Measurements from ENCODE around the gene NEB. TPM values are rescaled to one million over a fixed set of nuclear protein-coding genes. Genes with fewer than 3 reads are reported as not detected.

The NEB gene
- polyA plus RNA-seq, 4 donors, result 0.36 to 16.1 (median 1.2) TPM

DNA sequence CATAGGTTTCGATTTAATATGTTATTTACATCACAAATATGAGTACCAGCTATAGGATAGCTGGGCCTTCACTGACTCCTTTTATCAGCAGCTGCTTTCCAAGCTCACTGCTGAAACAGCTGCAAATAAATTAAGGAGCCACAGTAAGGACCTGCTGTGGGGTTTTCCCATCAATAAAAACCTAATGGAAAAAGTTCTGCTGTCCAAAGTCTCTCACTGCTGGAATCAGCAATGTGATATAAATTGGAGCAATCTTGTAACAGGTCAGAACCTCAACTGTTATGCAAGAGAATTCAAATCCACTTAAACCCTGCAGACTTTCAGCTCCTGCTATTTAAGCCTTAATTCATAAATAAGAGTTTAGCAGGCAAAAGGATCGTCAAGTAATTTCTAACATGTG, 61.3 kb downstream of the NEB start:
- Histone ChIP-seq H3K9me3 (ENCODE audit: control insufficient read depth in 2 of 2, insufficient read depth in 1 of 2, low read depth in 1 of 2, low read length in 1 of 2) (no peaks in the 10 kb centered on the region), H3K4me1 (ENCODE audit: control insufficient read depth in 3 of 3, insufficient read depth in 2 of 3, low read depth in 1 of 3, low read length in 2 of 3) (no peaks in the 10 kb centered on the region), H3K27ac (ENCODE audit: low read depth in 1 of 3, low read length in 2 of 3) (no peak overlapping the region), H3K27me3 (ENCODE audit: control insufficient read depth in 3 of 3, insufficient read depth in 3 of 3, low read length in 3 of 3) (no peaks in the 10 kb centered on the region), H3K4me3 (ENCODE audit: low read depth in 1 of 3, low read length in 3 of 3) (no peak overlapping the region), H3K36me3 (ENCODE audit: control insufficient read depth in 3 of 3, insufficient read depth in 2 of 3, low read depth in 1 of 3, low read length in 3 of 3) (no peaks in the 10 kb centered on the region)
- whole genome bisulfite sequencing, 3 donors, result 25 to 54% (median 46%) methylated on average over 2 of the region's 2 CpGs
- FAIRE-seq (no peak), DNase-seq (peak in 1 of 2 donors; percentile 31)

DNA sequence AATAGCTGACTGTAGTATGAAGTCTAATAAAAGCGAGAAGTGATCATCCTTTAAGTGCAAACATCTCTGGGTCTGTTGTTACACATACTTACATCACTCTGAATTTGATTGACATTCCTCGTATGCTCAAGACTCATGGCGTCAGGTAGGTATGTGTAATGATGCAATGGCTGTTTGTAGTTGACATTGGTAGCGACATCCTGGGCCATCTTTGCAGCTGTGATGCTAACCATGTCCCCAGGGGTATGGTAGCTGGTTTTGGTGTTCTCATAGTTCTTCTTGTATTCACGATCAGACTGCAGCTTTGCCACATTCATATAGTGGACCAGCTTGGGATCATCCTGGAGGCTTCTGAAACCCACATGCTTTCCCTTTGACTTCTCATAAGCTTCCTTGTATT, 62.0 kb downstream of the NEB start:
- Histone ChIP-seq H3K36me3 (ENCODE audit: control insufficient read depth in 3 of 3, insufficient read depth in 2 of 3, low read depth in 1 of 3, low read length in 3 of 3) (no peaks in the 10 kb centered on the region), H3K9me3 (ENCODE audit: control insufficient read depth in 2 of 2, insufficient read depth in 1 of 2, low read depth in 1 of 2, low read length in 1 of 2) (no peaks in the 10 kb centered on the region), H3K4me3 (ENCODE audit: low read depth in 1 of 3, low read length in 3 of 3) (no peak overlapping the region), H3K4me1 (ENCODE audit: control insufficient read depth in 3 of 3, insufficient read depth in 2 of 3, low read depth in 1 of 3, low read length in 2 of 3) (no peaks in the 10 kb centered on the region), H3K27ac (ENCODE audit: low read depth in 1 of 3, low read length in 2 of 3) (no peak overlapping the region), H3K27me3 (ENCODE audit: control insufficient read depth in 3 of 3, insufficient read depth in 3 of 3, low read length in 3 of 3) (no peaks in the 10 kb centered on the region)
- FAIRE-seq, result no peak
- no peak for DNase-seq
- WGBS, 3 donors, result 86 to 92% (median 91%) methylated on average over 5 of the region's 5 CpGs

GRCh38 chr2:151670846-151671597, 63.3 kb downstream of the NEB start:
- Histone ChIP-seq H3K9me3 (ENCODE audit: control insufficient read depth in 2 of 2, insufficient read depth in 1 of 2, low read depth in 1 of 2, low read length in 1 of 2) (no peaks in the 10 kb centered on the region), H3K4me3 (ENCODE audit: low read depth in 1 of 3, low read length in 3 of 3) (no peak overlapping the region), H3K4me1 (ENCODE audit: control insufficient read depth in 3 of 3, insufficient read depth in 2 of 3, low read depth in 1 of 3, low read length in 2 of 3) (no peaks in the 10 kb centered on the region), H3K27me3 (ENCODE audit: control insufficient read depth in 3 of 3, insufficient read depth in 3 of 3, low read length in 3 of 3) (no peaks in the 10 kb centered on the region), H3K36me3 (ENCODE audit: control insufficient read depth in 3 of 3, insufficient read depth in 2 of 3, low read depth in 1 of 3, low read length in 3 of 3) (no peaks in the 10 kb centered on the region), H3K27ac (ENCODE audit: low read depth in 1 of 3, low read length in 2 of 3) (no peak overlapping the region)
- FAIRE-seq (no peak), DNase-seq (no peak)
- WGBS, 3 donors, result 88 to 95% (median 90%) methylated on average over 9 of the region's 9 CpGs

DNA sequence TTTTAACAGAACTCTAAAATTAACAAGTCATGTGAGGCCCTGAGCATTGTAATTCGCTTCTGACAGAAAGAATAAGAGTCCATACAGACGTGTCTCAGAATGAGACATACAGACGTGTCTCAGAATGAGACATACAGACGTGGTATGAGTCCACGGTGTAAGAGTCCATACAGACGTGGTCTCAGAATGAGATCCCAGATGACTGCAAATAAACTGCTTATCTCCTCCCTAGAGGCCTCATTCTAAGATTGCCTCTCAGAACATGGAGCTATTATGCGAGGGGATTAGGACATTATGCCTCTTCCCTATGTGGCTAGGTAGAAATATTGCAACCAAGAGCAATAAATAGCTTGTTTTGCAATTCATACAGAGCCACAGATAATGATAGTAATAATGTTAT, 63.9 kb downstream of the NEB start:
- Histone ChIP-seq H3K4me3 (ENCODE audit: low read depth in 1 of 3, low read length in 3 of 3) (no peak overlapping the region), H3K27me3 (ENCODE audit: control insufficient read depth in 3 of 3, insufficient read depth in 3 of 3, low read length in 3 of 3) (no peaks in the 10 kb centered on the region), H3K9me3 (ENCODE audit: control insufficient read depth in 2 of 2, insufficient read depth in 1 of 2, low read depth in 1 of 2, low read length in 1 of 2) (no peaks in the 10 kb centered on the region), H3K27ac (ENCODE audit: low read depth in 1 of 3, low read length in 2 of 3) (no peak overlapping the region), H3K36me3 (ENCODE audit: control insufficient read depth in 3 of 3, insufficient read depth in 2 of 3, low read depth in 1 of 3, low read length in 3 of 3) (no peaks in the 10 kb centered on the region), H3K4me1 (ENCODE audit: control insufficient read depth in 3 of 3, insufficient read depth in 2 of 3, low read depth in 1 of 3, low read length in 2 of 3) (no peaks in the 10 kb centered on the region)
- 63 to 79% (median 76%) methylated on average over 7 of the region's 7 CpGs for WGBS, 3 donors
- peak in 1 of 2 donors; percentile 34 for DNase-seq
- FAIRE-seq, result no peak

DNA sequence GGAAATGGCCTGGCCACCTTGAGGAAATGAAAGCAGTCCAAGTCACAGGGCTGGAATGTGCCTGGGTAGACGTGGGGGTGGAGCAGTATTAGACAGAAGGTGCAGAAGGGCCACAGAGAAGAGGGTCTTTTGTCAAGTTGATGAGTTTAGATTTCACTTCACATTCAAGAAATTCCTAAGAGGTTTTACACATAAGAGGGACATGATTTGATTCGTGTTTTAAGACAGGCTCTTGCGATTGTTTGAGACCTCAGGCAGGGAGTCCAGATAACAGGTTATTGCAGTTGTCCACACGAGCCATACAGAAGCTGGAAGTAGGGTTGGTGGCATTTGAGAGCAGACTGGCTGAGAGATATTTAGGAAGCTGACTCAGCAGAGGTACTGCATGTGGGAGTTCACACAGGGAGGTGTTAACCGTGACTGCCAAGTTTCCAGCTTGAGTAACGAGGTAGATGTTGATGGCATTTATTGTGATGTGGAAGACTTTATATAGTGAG, 64.6 kb downstream of the NEB start:
- 61 to 69% (median 64%) methylated on average over 6 of the region's 6 CpGs for WGBS, 3 donors
- Histone ChIP-seq H3K27ac (ENCODE audit: low read depth in 1 of 3, low read length in 2 of 3) (peak overlapping the region in 1 of 3 donors; percentile 0), H3K36me3 (ENCODE audit: control insufficient read depth in 3 of 3, insufficient read depth in 2 of 3, low read depth in 1 of 3, low read length in 3 of 3) (no peaks in the 10 kb centered on the region), H3K4me1 (ENCODE audit: control insufficient read depth in 3 of 3, insufficient read depth in 2 of 3, low read depth in 1 of 3, low read length in 2 of 3) (no peaks in the 10 kb centered on the region), H3K9me3 (ENCODE audit: control insufficient read depth in 2 of 2, insufficient read depth in 1 of 2, low read depth in 1 of 2, low read length in 1 of 2) (no peaks in the 10 kb centered on the region), H3K27me3 (ENCODE audit: control insufficient read depth in 3 of 3, insufficient read depth in 3 of 3, low read length in 3 of 3) (no peaks in the 10 kb centered on the region), H3K4me3 (ENCODE audit: low read depth in 1 of 3, low read length in 3 of 3) (no peak overlapping the region)
- DNase-seq, result peak in 1 of 2 donors; percentile 17
- no peak for FAIRE-seq

GRCh38 chr2:151668737-151669136, 65.5 kb downstream of the NEB start:
- Histone ChIP-seq H3K4me1 (ENCODE audit: control insufficient read depth in 3 of 3, insufficient read depth in 2 of 3, low read depth in 1 of 3, low read length in 2 of 3) (no peaks in the 10 kb centered on the region), H3K27me3 (ENCODE audit: control insufficient read depth in 3 of 3, insufficient read depth in 3 of 3, low read length in 3 of 3) (no peaks in the 10 kb centered on the region), H3K9me3 (ENCODE audit: control insufficient read depth in 2 of 2, insufficient read depth in 1 of 2, low read depth in 1 of 2, low read length in 1 of 2) (no peaks in the 10 kb centered on the region), H3K4me3 (ENCODE audit: low read depth in 1 of 3, low read length in 3 of 3) (no peak overlapping the region), H3K36me3 (ENCODE audit: control insufficient read depth in 3 of 3, insufficient read depth in 2 of 3, low read depth in 1 of 3, low read length in 3 of 3) (no peaks in the 10 kb centered on the region), H3K27ac (ENCODE audit: low read depth in 1 of 3, low read length in 2 of 3) (no peak overlapping the region)
- no peak for DNase-seq
- FAIRE-seq, result no peak
- 94 to 96% (median 95%) methylated on average over 5 of the region's 5 CpGs for WGBS, 3 donors

GRCh38 chr2:151665959-151666358, 68.3 kb downstream of the NEB start:
- Histone ChIP-seq H3K36me3 (ENCODE audit: control insufficient read depth in 3 of 3, insufficient read depth in 2 of 3, low read depth in 1 of 3, low read length in 3 of 3) (no peaks in the 10 kb centered on the region), H3K9me3 (ENCODE audit: control insufficient read depth in 2 of 2, insufficient read depth in 1 of 2, low read depth in 1 of 2, low read length in 1 of 2) (no peaks in the 10 kb centered on the region), H3K4me3 (ENCODE audit: low read depth in 1 of 3, low read length in 3 of 3) (no peak overlapping the region), H3K4me1 (ENCODE audit: control insufficient read depth in 3 of 3, insufficient read depth in 2 of 3, low read depth in 1 of 3, low read length in 2 of 3) (no peaks in the 10 kb centered on the region), H3K27me3 (ENCODE audit: control insufficient read depth in 3 of 3, insufficient read depth in 3 of 3, low read length in 3 of 3) (no peaks in the 10 kb centered on the region), H3K27ac (ENCODE audit: low read depth in 1 of 3, low read length in 2 of 3) (no peak overlapping the region)
- FAIRE-seq, result no peak
- 90% methylated on average over 3 of the region's 3 CpGs for WGBS, 3 donors
- no peak for DNase-seq

DNA sequence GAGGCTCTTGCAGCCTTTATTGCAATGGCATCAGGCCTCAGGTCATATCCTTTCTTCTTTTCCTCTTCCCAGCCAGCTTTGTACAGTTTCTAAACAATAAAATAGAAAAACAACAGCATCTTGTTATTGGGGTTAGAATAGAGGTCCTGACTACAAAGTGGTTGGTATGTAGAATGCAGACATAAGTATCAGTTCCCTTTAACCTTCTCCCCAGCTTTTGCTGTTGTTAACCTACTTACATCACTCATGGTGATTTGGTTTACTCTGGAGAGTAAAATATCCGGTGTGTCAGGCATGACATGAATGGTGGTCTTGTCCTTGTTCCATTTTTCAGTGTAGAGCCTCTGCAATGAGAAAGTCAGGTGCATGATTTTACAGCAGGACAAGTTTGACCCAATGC, 69.8 kb downstream of the NEB start:
- H3K36me3 ChIP-seq (ENCODE audit: control insufficient read depth in 3 of 3, insufficient read depth in 2 of 3, low read depth in 1 of 3, low read length in 3 of 3), result no peaks in the 10 kb centered on the region
- H3K4me3 ChIP-seq (ENCODE audit: low read depth in 1 of 3, low read length in 3 of 3), result no peak overlapping the region
- H3K4me1 ChIP-seq (ENCODE audit: control insufficient read depth in 3 of 3, insufficient read depth in 2 of 3, low read depth in 1 of 3, low read length in 2 of 3), result no peaks in the 10 kb centered on the region
- DNase-seq, result no peak
- FAIRE-seq, result no peak
- H3K9me3 ChIP-seq (ENCODE audit: control insufficient read depth in 2 of 2, insufficient read depth in 1 of 2, low read depth in 1 of 2, low read length in 1 of 2), result no peaks in the 10 kb centered on the region
- H3K27me3 ChIP-seq (ENCODE audit: control insufficient read depth in 3 of 3, insufficient read depth in 3 of 3, low read length in 3 of 3), result no peaks in the 10 kb centered on the region
- WGBS, 3 donors, result 78 to 83% (median 80%) methylated on average over 1 of the region's 1 CpG
- H3K27ac ChIP-seq (ENCODE audit: low read depth in 1 of 3, low read length in 2 of 3), result no peak overlapping the region

- WGBS, 3 donors, result 70 to 80% (median 73%) methylated on average over 2 of the region's 2 CpGs
- H3K4me3 ChIP-seq (ENCODE audit: low read depth in 1 of 3, low read length in 3 of 3), result no peak overlapping the region
- no peak for DNase-seq
- no peaks in the 10 kb centered on the region for H3K27me3 ChIP-seq (ENCODE audit: control insufficient read depth in 3 of 3, insufficient read depth in 3 of 3, low read length in 3 of 3)
- no peaks in the 10 kb centered on the region for H3K9me3 ChIP-seq (ENCODE audit: control insufficient read depth in 2 of 2, insufficient read depth in 1 of 2, low read depth in 1 of 2, low read length in 1 of 2)
- no peak overlapping the region for H3K27ac ChIP-seq (ENCODE audit: low read depth in 1 of 3, low read length in 2 of 3)
- no peaks in the 10 kb centered on the region for H3K4me1 ChIP-seq (ENCODE audit: control insufficient read depth in 3 of 3, insufficient read depth in 2 of 3, low read depth in 1 of 3, low read length in 2 of 3)
- no peak for FAIRE-seq
- H3K36me3 ChIP-seq (ENCODE audit: control insufficient read depth in 3 of 3, insufficient read depth in 2 of 3, low read depth in 1 of 3, low read length in 3 of 3), result no peaks in the 10 kb centered on the region
Measured at GRCh38 chr2:151661625-151662024, 72.7 kb downstream of the NEB start.
